ENCODE measurements around the gene CTRL.

GRCh38 chr16:67927131-67927941 is 4.3 kb downstream of the CTRL start:
- no peak for TF ChIP-seq GATA2 (IDR thresholded peaks at IDR 0.05; ENCODE audit: low read depth, low read length)
- no peak for TF ChIP-seq GATA3 (IDR thresholded peaks at IDR 0.05; ENCODE audit: low read depth, low read length)

Measured in SH-SY5Y (cell line).